Activated T-cell treated with anti-CD3 and anti-CD28 coated beads, Interleukin-2, amount 50 U/mL, for 48 hours (primary cell): ENCODE results near the gene ARFGAP2.
A peak's percentile ranks its signal among the peaks of the same experiment; 100 is the strongest.

Experiments
- DNase-seq, 2 experiments: peaks; one replicate each; pipeline ENCODE4 v3.0.0-alpha.2; 2020

Gene ARFGAP2

DNA sequence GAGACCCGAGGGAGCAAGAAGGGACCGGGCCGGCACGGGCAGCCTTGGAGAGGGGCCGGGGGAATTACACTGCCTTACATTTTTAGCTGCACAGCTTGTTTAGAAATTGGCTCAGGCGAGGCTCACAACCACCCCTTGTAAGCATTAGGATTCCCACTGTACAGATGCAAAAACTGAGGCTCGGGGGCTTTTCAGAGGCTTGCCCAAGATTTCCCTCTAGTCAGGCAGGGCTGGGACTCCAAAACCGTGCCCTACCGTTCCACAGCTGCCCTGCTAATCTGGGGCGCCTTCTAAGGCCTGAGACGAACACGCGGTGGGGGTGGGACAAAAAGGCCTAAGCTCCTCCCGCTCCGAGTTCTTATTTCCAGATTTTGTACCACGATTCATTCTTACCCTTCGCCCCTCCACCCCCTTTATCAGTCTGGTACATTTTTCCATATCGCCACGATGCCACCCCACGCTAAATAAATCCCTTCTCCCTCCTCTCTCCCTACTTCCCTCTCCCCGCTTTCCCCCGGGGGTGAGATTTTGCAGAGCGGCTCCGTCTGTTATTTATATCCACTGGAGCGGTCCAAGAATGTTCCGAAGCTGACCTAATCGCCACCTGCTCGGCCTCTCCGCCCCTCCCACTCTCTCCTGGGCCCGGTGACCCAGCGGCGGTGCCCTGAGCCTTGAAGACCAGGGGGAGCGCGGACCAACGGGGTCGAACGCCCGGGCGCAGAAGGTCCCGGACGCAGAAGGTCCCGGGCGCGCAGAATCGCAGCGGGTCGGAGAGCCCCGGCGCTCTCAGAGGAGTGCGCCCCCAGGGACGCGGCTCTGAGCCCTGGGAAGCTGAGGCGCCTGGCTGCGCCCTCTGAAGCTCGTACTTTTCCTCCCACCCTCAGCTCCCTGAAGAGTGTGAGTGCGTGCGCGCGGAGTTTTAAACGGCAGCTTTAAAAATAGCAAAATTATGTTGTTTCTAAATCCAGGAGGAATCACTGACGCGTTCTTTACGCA, 10.3 kb upstream of the ARFGAP2 start:
- peak; percentile 66 to 70 for DNase-seq

- peak; percentile 59 to 74 for DNase-seq
Observed at GRCh38 chr11:47186076-47186699, 9.5 kb upstream of the ARFGAP2 start, which contains the start of gene PACSIN3. Gene PACSIN3, minus strand, starts transcription at chr11:47186434. Its CDS starts 3,707 bp downstream, at chr11:47182727.

DNA sequence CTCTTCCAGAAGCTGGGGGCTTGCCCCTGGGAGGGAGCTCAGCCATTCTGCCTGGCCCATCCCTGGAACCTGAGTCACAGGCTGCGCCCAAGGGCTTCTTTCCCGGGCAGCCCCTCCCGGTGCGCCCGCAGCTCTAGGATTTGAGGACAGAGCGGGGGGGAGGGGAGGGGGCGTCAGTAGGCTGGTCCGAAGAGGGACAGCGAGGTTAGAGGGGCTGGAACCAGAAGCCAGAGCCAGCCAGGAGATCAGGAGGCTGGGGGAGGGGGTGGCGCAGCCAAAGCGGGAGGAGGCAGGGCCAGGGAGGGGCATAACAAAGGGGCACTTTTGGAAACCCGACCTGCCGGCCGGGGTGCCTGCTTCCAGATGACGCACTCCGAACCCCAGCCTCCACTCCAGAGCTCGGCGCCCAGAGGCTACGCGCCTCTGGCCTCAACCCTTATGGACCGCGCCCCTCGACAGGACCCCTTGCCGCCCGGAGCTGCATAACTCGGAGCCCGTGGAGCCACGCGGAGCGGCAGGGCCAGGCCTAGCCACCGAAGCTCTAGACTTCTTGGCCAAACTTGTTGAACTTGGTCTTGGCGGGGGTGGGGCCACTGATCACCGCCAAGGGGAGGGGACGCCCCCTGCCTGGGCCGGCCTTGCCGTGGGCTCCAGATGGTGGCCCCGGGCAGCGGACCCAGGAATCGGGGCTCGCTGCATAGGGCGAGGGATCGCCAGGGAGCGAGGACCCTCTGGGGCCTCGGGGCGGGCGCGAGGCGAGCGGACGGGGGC, 8.8 kb upstream of the ARFGAP2 start:
- DNase-seq: peak in 1 of 2 experiments; percentile 33

DNA sequence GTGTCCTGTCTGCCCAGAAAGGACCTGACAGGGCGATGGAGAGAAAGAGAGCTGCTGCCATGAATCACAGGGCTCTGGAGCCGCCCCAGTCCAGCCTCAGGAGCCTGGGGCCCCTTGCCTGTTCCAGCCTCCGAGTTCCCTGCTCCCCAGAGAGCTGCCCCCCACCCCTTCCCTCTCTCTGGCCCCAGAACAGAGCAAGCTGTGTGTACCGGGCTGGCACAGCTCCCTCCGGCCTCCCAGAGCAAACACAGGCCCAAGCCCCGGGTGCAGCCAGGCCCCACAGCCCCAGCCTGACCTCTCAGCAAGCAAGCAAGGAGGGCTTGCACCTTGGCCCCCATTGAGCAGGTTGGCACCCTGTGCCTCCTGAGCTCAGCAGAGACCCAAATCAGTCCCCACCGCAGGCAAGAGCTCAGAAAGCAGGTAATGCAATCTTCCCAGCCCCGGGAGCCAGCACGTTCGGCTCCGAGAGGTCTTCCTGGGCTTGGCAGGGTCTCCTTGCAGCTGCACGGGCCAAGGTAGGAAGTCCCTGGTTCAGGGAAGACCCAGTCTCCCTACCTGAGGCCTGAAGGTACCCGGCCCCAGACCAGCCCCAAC, 8.1 kb upstream of the ARFGAP2 start:
- no peak for DNase-seq

- no peak for DNase-seq
Observed at GRCh38 chr11:47183969-47184368, 7.3 kb upstream of the ARFGAP2 start.

GRCh38 chr11:47183031-47183856, 6.6 kb upstream of the ARFGAP2 start:
- DNase-seq: no peak

GRCh38 chr11:47182380-47182779, 5.7 kb upstream of the ARFGAP2 start:
- DNase-seq: no peak

DNA sequence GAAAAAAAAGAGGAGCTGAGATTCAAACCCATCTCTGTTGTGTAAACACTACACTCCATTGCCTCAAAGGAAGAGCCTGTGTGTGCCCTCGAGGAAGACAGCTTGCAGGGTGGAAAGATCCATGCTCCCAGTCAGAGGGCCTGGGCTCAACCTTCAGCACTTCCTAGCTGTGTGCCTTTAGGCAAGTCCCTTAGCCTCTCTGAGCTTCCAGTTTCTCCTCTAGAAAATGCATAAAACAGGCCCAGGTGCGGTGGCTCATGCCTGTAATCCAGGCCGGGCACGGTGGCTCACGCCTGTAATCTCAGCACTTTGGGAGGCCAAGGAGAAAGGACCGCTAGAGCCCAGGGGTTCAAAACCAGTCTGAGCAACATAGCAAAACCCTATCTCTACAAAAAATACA, 4.6 kb upstream of the ARFGAP2 start:
- no peak for DNase-seq

DNA sequence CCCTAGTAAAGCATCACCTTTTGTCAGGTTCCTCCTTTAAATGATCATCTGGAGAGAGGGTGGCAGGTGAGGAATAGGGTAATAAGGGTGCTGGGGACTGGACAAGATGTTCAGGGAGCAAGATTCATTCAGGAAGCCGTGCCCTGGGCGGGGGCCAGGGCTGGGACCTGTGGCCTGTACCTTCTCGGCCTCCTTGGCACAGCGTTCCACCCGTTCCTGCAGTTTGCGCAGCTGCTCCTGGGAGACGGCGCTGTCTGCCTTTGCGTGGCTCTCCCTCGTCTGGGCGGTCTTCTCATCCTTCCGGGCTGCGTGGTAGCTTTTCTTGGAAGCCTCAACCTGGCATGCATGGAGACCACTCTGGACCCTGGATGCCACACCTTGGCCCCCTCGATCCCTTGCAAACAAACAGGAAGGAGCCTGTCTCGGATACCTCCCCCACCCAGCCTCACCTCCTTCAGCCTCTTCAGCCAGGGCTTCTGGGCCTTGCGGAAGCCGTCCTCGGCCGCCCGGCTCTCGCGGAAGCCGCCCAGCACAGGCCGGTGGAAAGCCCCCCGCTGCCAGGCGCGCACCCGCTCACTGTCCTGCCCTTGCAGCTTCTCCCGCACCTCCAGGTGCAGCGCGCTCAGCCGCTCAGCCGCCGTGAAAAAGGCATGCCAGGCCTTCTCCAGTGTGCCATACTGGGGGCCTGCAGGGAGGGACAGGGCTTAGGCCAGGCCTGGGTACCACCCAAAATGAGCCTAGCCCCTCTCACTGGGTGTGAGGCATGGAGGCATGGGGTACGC, 3.5 kb upstream of the ARFGAP2 start:
- no peak for DNase-seq

GRCh38 chr11:47179655-47179991, 2.9 kb upstream of the ARFGAP2 start:
- peak; percentile 56 to 60 for DNase-seq

DNA sequence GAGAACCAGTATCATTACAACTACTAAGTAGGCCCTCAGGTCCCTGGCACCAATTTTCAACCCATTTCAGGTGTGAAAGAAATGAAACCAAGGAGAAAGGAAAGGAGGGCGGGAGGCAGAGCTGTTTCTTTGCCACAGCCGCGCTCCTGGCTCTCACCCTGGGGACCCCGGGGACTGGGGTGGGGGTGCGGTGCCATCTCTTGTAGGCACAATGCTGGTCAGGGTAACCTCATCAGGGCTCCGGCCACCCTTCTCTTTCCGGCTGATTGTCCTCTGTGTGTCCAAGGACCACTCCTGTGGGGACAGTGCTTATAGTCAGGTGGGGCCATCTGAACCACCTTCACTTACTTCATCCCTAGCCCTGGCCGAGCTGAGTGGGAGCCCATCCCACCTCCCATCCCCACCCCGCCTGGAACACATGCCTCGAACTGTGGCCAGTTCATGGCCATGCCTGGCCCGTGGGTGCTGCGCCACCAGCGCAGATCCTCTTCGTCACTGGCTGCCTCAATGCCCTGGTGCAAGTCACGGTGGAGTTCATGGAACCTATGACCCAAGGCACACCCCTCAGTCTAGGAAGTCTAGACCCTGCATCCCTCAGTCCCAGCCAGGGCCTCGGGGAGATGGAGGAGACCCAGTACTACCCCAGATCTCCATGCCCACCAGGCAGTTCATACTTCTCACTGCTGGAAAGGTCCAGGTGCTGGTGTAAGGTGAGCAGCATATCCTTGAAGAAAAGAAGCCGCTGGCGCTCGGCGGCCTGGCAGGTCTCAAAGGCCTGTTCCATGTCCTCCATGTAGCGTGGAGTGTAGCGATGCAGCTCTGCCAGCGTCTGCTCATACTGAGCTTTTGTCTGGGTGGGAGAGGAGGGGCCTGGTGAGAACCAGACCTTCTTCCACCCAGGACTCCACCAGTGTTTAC, 2.3 kb upstream of the ARFGAP2 start:
- no peak for DNase-seq

GRCh38 chr11:47178316-47178715, 1.6 kb upstream of the ARFGAP2 start:
- no peak for DNase-seq

GRCh38 chr11:47177846-47178245, 1.2 kb upstream of the ARFGAP2 start:
- no peak for DNase-seq

DNA sequence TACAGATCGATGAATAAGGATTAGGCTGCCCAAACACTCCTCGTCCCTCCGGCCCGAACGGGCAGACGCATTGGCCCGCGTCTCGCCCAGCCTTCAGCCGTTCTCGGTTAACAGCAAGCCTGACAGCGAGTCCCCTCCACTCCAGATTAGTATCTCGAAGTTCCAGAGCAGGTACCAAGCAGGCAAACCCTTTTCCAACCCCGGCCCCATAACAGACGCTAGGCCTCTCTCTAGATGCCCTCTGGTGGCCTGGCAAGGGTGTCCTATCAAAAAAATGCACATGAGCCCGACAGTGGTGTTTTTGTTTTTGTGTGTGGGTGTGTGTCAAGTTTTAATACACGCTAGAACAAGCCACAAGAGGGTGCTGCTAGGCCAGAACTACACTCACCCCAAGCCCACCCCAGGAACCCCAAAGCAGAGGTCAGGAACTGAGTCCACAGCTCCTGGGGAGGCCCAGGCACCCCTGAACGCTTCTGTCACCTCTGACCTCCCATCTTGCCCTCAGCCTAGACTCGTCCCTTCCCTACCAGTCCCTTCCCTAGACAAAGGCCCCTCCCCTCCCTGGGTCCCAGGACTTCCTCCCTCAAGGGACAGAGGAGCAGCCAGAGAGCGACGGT, 658 bp upstream of the ARFGAP2 start:
- DNase-seq: peak; percentile 79 to 81

DNA sequence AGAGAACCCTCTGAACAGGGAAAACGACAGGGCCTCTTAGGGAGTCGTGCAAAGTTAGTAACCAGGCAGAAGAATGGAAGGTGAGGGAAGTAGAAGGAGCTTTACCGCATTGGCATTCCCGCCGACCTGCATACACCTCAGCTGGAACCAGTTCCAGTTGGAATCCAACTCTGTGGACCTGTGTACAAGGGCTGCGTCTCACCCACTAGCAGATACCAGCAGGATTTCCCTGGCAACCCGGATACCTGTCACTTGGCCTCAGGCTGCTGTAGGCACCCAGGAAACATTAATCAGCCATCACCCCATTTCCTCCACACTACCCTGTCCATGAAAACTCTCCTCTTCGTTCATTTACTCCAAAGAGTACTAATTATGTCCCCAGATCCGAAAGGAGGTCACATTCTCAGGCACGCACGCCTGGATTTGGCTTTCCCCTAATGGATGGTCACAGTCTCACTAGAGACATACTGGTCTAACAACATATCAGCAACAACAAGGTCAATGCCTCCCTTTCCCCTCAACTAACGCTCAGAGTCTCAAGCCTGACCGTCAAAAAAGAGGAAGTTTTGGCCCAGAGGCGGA, 842 bp downstream of the ARFGAP2 start:
- DNase-seq: no peak

DNA sequence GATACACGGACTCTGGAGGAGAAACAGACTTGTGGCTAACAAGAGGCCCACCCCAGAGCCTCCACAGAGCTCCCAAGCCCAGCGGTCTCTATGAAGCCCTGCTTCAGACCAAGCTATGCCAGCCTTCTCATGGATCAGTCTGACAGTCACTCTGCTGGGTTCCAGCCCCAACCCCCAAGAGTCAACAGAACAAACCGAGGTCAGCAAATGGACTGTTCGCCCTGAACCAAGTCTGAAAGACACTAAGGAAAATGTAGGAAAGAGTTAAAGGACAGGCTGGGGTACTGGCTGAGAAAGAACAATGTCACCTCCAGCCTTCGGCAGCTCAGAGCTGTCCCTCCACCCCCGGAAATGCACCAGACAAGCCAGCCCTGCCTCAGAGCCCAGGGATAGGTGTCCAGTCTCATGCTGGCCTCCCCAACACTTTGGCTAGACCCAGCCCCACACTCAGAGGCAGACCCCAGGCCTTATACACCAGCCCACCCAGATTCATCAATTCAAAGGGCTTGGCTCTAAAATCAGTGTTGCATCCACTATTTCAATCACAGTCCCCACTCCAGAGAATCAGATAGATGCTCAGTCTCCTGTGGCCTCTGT, 3.8 kb downstream of the ARFGAP2 start:
- DNase-seq: no peak

DNA sequence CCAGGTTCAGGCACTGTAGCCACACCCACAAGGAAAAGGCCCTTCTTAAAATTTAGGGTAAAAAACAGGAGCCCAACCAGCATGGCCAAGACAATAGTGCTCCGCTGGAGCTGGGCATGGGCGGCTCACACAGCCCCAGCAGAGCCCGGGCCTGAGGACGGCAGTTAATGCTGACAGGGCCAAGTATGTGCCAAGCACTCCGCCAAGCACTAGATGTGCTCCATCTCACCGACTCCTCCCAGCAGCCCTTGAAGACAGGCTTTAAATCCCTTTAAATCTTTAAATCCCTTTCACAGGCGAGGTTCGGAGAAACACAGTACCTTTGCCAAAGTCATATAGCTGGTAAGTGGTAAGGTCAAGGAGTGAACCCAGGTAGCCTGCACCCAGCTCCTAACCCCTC, 4.8 kb downstream of the ARFGAP2 start:
- DNase-seq: no peak

GRCh38 chr11:47171061-47171838, 5.4 kb downstream of the ARFGAP2 start:
- no peak for DNase-seq
